B cell (primary cell): ENCODE measurements around the gene DCHS1. TPM values are rescaled to one million over a fixed set of nuclear protein-coding genes. Genes with fewer than 3 reads are reported as not detected.

Source experiments
- ATAC-seq: fragments of 200-7000 bp; cut with Tn5 transposase; one replicate; pipeline ENCODE4 v1.10.0; 2021; ENCODE audit warnings: low read depth, mild to moderate bottlenecking, moderate number of reproducible peaks, moderate library complexity
- CTCF ChIA-PET: fragments of 350-600 bp; sonication (Branson Sonifier 250); formaldehyde crosslinking; loops from one replicate; lab custom pipeline; 2021; ENCODE audit warnings: antibody characterized with exemption, inconsistent platforms; lab: Charles Lee
- POLR2A ChIA-PET: fragments of 350-600 bp; sonication (Branson Sonifier 250); formaldehyde crosslinking; loops from one replicate; lab custom pipeline; 2021; ENCODE audit warnings: antibody characterized with exemption; lab: Charles Lee
- DNase-seq: peaks from one replicate; pipeline ENCODE4 v3.0.0; 2013
- H2AFZ ChIP-seq: 2 replicates; pipeline ENCODE4 v1.6.1; 2012; ENCODE audit warnings: mild to moderate bottlenecking, low read depth, low read length; ENCODE audit not compliant: insufficient read depth, poor library complexity, severe bottlenecking
- H3K27ac ChIP-seq, 2 donors: 1 replicate in 1 of 2; 2 replicates in 1 of 2; pipeline ENCODE4 v1.5.1; 2012 to 2013; ENCODE audit warnings: low read length in 2 of 2, mild to moderate bottlenecking in 2 of 2, moderate library complexity in 1 of 2
- H3K27me3 ChIP-seq, 4 experiments: fragments of 200-600 bp in 1 of 4; sonication (generic) in 1 of 4; replicated peaks in 1 of 4; 1 replicate in 2 of 4; 2 replicates in 2 of 4; pipeline versions ENCODE4 v1.6.1 to v1.7.0; 2013 to 2016; ENCODE audit warnings: low read length in 3 of 4, mild to moderate bottlenecking in 2 of 4, mixed read lengths in 1 of 4, moderate library complexity in 1 of 4; ENCODE audit not compliant: insufficient read depth in 4 of 4, control insufficient read depth in 3 of 4; ENCODE audit errors: control extremely low read depth in 1 of 4
- H3K36me3 ChIP-seq, 2 experiments: replicated peaks in 1 of 2; 1 replicate in 1 of 2; 2 replicates in 1 of 2; pipeline versions ENCODE4 v1.6.1 to v1.7.1; 2013; ENCODE audit warnings: low read length in 1 of 2; ENCODE audit not compliant: insufficient read depth in 2 of 2, control insufficient read depth in 1 of 2; ENCODE audit errors: control extremely low read depth in 1 of 2, extremely low read depth in 1 of 2
- H3K4me1 ChIP-seq, 2 donors: fragments of 200-600 bp in 1 of 2; sonication (generic) in 1 of 2; 1 replicate in 1 of 2; 2 replicates in 1 of 2; pipeline versions ENCODE4 v1.5.1 to v1.6.1; 2013 to 2017; ENCODE audit warnings: low read length in 2 of 2; ENCODE audit not compliant: control insufficient read depth in 2 of 2, insufficient read depth in 2 of 2
- H3K4me2 ChIP-seq: replicated peaks from 2 replicates; pipeline ENCODE3; 2012; ENCODE audit warnings: mild to moderate bottlenecking, low read depth, low read length; ENCODE audit not compliant: poor library complexity, severe bottlenecking
- H3K4me3 ChIP-seq, 5 experiments: fragments of 200-600 bp in 1 of 5; sonication (generic) in 1 of 5; 1 replicate in 3 of 5; 2 replicates in 2 of 5; pipeline versions ENCODE4 v1.5.1 to v1.7.0; 2011 to 2016; ENCODE audit warnings: low read length in 4 of 5, mild to moderate bottlenecking in 4 of 5, low read depth in 2 of 5, control low read depth in 1 of 5, moderate library complexity in 1 of 5; ENCODE audit not compliant: insufficient read depth in 1 of 5; ENCODE audit errors: control extremely low read depth in 1 of 5, extremely low read depth in 1 of 5
- H3K79me2 ChIP-seq: fragments of 200-600 bp; sonication (generic); one replicate; pipeline ENCODE4 v1.6.0; 2016; ENCODE audit warnings: low read length; ENCODE audit not compliant: control insufficient read depth, insufficient read depth
- H3K9ac ChIP-seq: fragments of 200-600 bp; sonication (generic); 2 replicates; pipeline ENCODE4 v1.6.1; 2017; ENCODE audit warnings: mild to moderate bottlenecking, low read length, moderate library complexity
- H3K9me3 ChIP-seq, 3 donors: one replicate each; pipeline versions ENCODE4 v1.6.1 to v1.7.1; 2013; ENCODE audit warnings: low read length in 2 of 3; ENCODE audit not compliant: control insufficient read depth in 2 of 3, insufficient read depth in 1 of 3; ENCODE audit errors: control extremely low read depth in 1 of 3
- H4K20me1 ChIP-seq: 2 replicates; pipeline ENCODE4 v1.6.0; 2012; ENCODE audit warnings: mild to moderate bottlenecking, low read length; ENCODE audit not compliant: insufficient read depth, control insufficient read depth, poor library complexity, severe bottlenecking
- H3K27ac Mint-ChIP-seq: one replicate; pipeline ENCODE4 v1.8.0; 2021; ENCODE audit warnings: mixed read lengths
- H3K27me3 Mint-ChIP-seq: one replicate; pipeline ENCODE4 v1.8.0; 2021; ENCODE audit warnings: mixed read lengths
- H3K4me1 Mint-ChIP-seq: one replicate; pipeline ENCODE4 v1.8.0; 2021; ENCODE audit warnings: mixed read lengths
- H3K4me3 Mint-ChIP-seq: one replicate; pipeline ENCODE4 v1.8.0; 2021; ENCODE audit warnings: mixed read lengths
- H3K9me3 Mint-ChIP-seq: one replicate; pipeline ENCODE4 v1.8.0; 2022; ENCODE audit warnings: mixed read lengths; ENCODE audit not compliant: insufficient read depth
- CTCF ChIP-seq: fragments of 200-600 bp; IDR thresholded peaks from one replicate; pipeline ENCODE4 v1.8.0; 2022; ENCODE audit warnings: antibody characterized with exemption, mild to moderate bottlenecking
- EZH2 ChIP-seq: IDR thresholded peaks from 2 replicates; pipeline ENCODE4 v1.6.1; 2012; ENCODE audit warnings: borderline replicate concordance, low read depth, mild to moderate bottlenecking, moderate library complexity, low read length; ENCODE audit not compliant: insufficient read depth, poor library complexity, severe bottlenecking
- WGBS: methylation state at CpG from one replicate; pipeline ENCODE4 v1.1.5; 2013; ENCODE audit warnings: missing lambda C conversion rate; ENCODE audit not compliant: insufficient coverage; 5-methylcytosine and 5-hydroxymethylcytosine counted together
- intact Hi-C: fragments of 100-400 bp; cut with micrococcal nuclease; formaldehyde crosslinking; loops from one replicate; pipeline ENCODE4 v1.10.0; 2022
- polyA plus RNA-seq: library from polyadenylated mRNA; depleted of rRNA; stranded (reverse); fragments of >200 nt; gene quantifications from 2 replicates; pipeline ENCODE4 v1.2.3, GENCODE V29; 2012
- total RNA-seq, 2 donors: library from RNA; stranded (reverse); fragments of 120-200 nt in 1 of 2; gene quantifications; 1 replicate in 1 of 2; 2 replicates in 1 of 2; pipeline versions ENCODE4 v1.2.3 to v1.2.4, GENCODE V29; 2013 to 2022

DCHS1 gene
- total and polyA plus RNA-seq, 2 donors (not counting 1 experiment from before 2014, with no cell fraction given): 0.31 to 0.84 TPM

GRCh38 chr11:6604081-6604626 lies 51.5 kb downstream of the DCHS1 start:
- CTCF ChIA-PET: interaction anchor here (0.6 to 7.0 kb wide), 16 partner anchors 8 to 214 kb away, joined by 3 to 52 read pairs (median 4); partner anchors contain the start of genes MRPL17, SMPD1, TAF10 and TPP1
- intact Hi-C loops: loop anchor here (5.0 kb wide), 3 partner anchors 72 to 372 kb away; partner anchors contain the start of gene FHIP1B

More at GRCh38 chr11:6604081-6604626, 51.5 kb downstream of the DCHS1 start:
- Histone ChIP-seq H3K36me3 (peaks cover 2 to 43% of the 10 kb centered on the region in 2 experiments), H3K9me3 (no peaks in the 10 kb centered on the region), H3K79me2 (peaks cover 94% of the 10 kb centered on the region), H3K27ac (peak overlapping the region; percentile 70 to 89), H3K4me1 (peaks cover 51 to 56% of the 10 kb centered on the region in 2 donors), H4K20me1 (peaks cover 35% of the 10 kb centered on the region), H3K27me3 (no peaks in the 10 kb centered on the region), H3K4me2 (peak overlapping the region; percentile 94), H3K4me3 (peak overlapping the region; percentile 77 to 96 (median 93)), H2AFZ (peak overlapping the region; percentile 98), H3K9ac (peak overlapping the region; percentile 94)
- TF ChIP-seq CTCF (peak; percentile 29), EZH2 (no peak)
- peak; percentile 70 for DNase-seq
- no peaks in the 10 kb centered on the region for H3K9me3 Mint-ChIP-seq
- 1% methylated on average over 20 of the region's 20 CpGs for WGBS
- H3K4me1 Mint-ChIP-seq: peaks cover 38% of the 10 kb centered on the region
- POLR2A ChIA-PET: interaction anchor here (0.7 to 4.6 kb wide), 6 partner anchors 8 to 143 kb away, joined by 3 to 38 read pairs (median 4); partner anchors contain the start of genes DCHS1, MRPL17, TAF10 and TPP1
- H3K4me3 Mint-ChIP-seq: no peak overlapping the region
- H3K27me3 Mint-ChIP-seq: no peaks in the 10 kb centered on the region
- peak; percentile 39 for ATAC-seq
- H3K27ac Mint-ChIP-seq: no peak overlapping the region
